Anterior cingulate cortex (tissue), 58 donors: Measurements from ENCODE around the gene SPATA46.
"Not testable (repeated sequence)": the region's sequence is repeated elsewhere in the genome, so short reads cannot be mapped to it uniquely, and the experiment has no call there.

ENCODE experiments used
- DNase-seq, 58 donors: peaks; one replicate each; lab custom pipeline; 2025; lab: John Stamatoyannopoulos, UW

SPATA46 gene

GRCh38 chr1:162360237-162360873 is 16.3 kb downstream of the SPATA46 start:
- DNase-seq, result peak in 1 of 58 donors; percentile 15

GRCh38 chr1:162359523-162360236 is 17.0 kb downstream of the SPATA46 start:
- DNase-seq, result no peak

- DNase-seq, result no peak
Observed at GRCh38 chr1:162358928-162359327, 17.7 kb downstream of the SPATA46 start.

- DNase-seq, result no peak
Observed at GRCh38 chr1:162357681-162358266, 18.9 kb downstream of the SPATA46 start.

GRCh38 chr1:162353702-162354101 is 23.0 kb downstream of the SPATA46 start:
- no peak for DNase-seq

GRCh38 chr1:162353078-162353477 is 23.6 kb downstream of the SPATA46 start:
- DNase-seq, result no peak

- not testable (repeated sequence) for DNase-seq
Observed at GRCh38 chr1:162351874-162352273, 24.8 kb downstream of the SPATA46 start.

GRCh38 chr1:162351246-162351842 is 25.3 kb downstream of the SPATA46 start:
- no peak for DNase-seq

- DNase-seq, result no peak
Observed at GRCh38 chr1:162349635-162350330, 26.9 kb downstream of the SPATA46 start.

GRCh38 chr1:162347281-162347680 is 29.4 kb downstream of the SPATA46 start:
- no peak for DNase-seq

GRCh38 chr1:162343470-162343869 is 33.2 kb downstream of the SPATA46 start:
- no peak for DNase-seq

GRCh38 chr1:162342452-162342983 is 34.1 kb downstream of the SPATA46 start:
- no peak for DNase-seq

- no peak for DNase-seq
Observed at GRCh38 chr1:162336621-162337285, 39.9 kb downstream of the SPATA46 start.

GRCh38 chr1:162335126-162335525 is 41.5 kb downstream of the SPATA46 start:
- peak in 10 of 58 donors; percentile 2 to 12 (median 4) for DNase-seq

- DNase-seq, result no peak
Observed at GRCh38 chr1:162333991-162334390, 42.7 kb downstream of the SPATA46 start.

- no peak for DNase-seq
Observed at GRCh38 chr1:162329826-162330225, 46.8 kb downstream of the SPATA46 start.

GRCh38 chr1:162328512-162328911 is 48.1 kb downstream of the SPATA46 start:
- DNase-seq, result no peak

GRCh38 chr1:162327788-162328165 is 48.9 kb downstream of the SPATA46 start:
- DNase-seq, result no peak

- DNase-seq, result peak in 1 of 58 donors; percentile 24
Observed at GRCh38 chr1:162327144-162327787, 49.4 kb downstream of the SPATA46 start.
